MM.1S (cell line): Measurements from ENCODE around the gene VANGL2.

ENCODE experiments used
- CTCF ChIP-seq: fragments of 300-600 bp; sonication (generic); IDR thresholded peaks from 2 replicates; pipeline ENCODE4 v1.5.1; 2016; ENCODE audit warnings: antibody characterized with exemption, low read length, mixed read lengths
- EZH2 ChIP-seq: fragments of 300-600 bp; sonication (generic); optimal IDR thresholded peaks from 2 replicates; pipeline ENCODE3; 2017; ENCODE audit warnings: low read depth, mild to moderate bottlenecking, antibody characterized with exemption, low read length, mixed read lengths

- no peak for TF ChIP-seq CTCF
- TF ChIP-seq EZH2: no peak
Observed at GRCh38 chr1:160367934-160368923, 32.1 kb upstream of the VANGL2 start.
